CD4-positive, alpha-beta T cell treated with Interleukin-2 at 100 ng/mL for 4 hours (primary cell): ENCODE data around the gene FABP2.
A peak's percentile ranks its signal among the peaks of the same experiment; 100 is the strongest.
"Not testable (repeated sequence)": the region's sequence is repeated elsewhere in the genome, so short reads cannot be mapped to it uniquely, and the experiment has no call there.

Source experiments
- DNase-seq: peaks from one replicate; pipeline ENCODE4 v3.0.0-alpha.2; 2020; ENCODE audit warnings: low spot score

Gene FABP2

GRCh38 chr4:119310826-119311225 lies 11.1 kb downstream of the FABP2 start:
- no peak for DNase-seq

GRCh38 chr4:119307606-119308005 lies 14.3 kb downstream of the FABP2 start:
- no peak for DNase-seq

- DNase-seq, result no peak
Observed at GRCh38 chr4:119304431-119304830, 17.5 kb downstream of the FABP2 start.

GRCh38 chr4:119303587-119304305 lies 18.2 kb downstream of the FABP2 start:
- no peak for DNase-seq

GRCh38 chr4:119302073-119302832 lies 19.7 kb downstream of the FABP2 start:
- DNase-seq, result no peak

GRCh38 chr4:119300101-119300978 lies 21.6 kb downstream of the FABP2 start:
- peak; percentile 93 for DNase-seq

- no peak for DNase-seq
Observed at GRCh38 chr4:119299741-119300100, 22.2 kb downstream of the FABP2 start.

GRCh38 chr4:119299260-119299671 lies 22.7 kb downstream of the FABP2 start:
- DNase-seq, result no peak

GRCh38 chr4:119297795-119298194 lies 24.1 kb downstream of the FABP2 start:
- DNase-seq, result no peak

- no peak for DNase-seq
Observed at GRCh38 chr4:119296356-119296755, 25.6 kb downstream of the FABP2 start.

- no peak for DNase-seq
Observed at GRCh38 chr4:119290598-119290997, 31.3 kb downstream of the FABP2 start.

- no peak for DNase-seq
Observed at GRCh38 chr4:119289313-119289712, 32.6 kb downstream of the FABP2 start.

- peak; percentile 63 for DNase-seq
Observed at GRCh38 chr4:119286377-119287002, 35.4 kb downstream of the FABP2 start.

GRCh38 chr4:119284876-119285780 lies 36.8 kb downstream of the FABP2 start:
- peak; percentile 11 for DNase-seq

- no peak for DNase-seq
Observed at GRCh38 chr4:119281393-119281792, 40.5 kb downstream of the FABP2 start.

- not testable (repeated sequence) for DNase-seq
Observed at GRCh38 chr4:119279945-119280344, 42.0 kb downstream of the FABP2 start.

GRCh38 chr4:119279541-119279940 lies 42.4 kb downstream of the FABP2 start:
- DNase-seq, result not testable (repeated sequence)

- no peak for DNase-seq
Observed at GRCh38 chr4:119271361-119272085, 50.4 kb downstream of the FABP2 start.

- no peak for DNase-seq
Observed at GRCh38 chr4:119268466-119268865, 53.5 kb downstream of the FABP2 start.
